ENCODE measurements around the gene TSSK6. TPM values are rescaled to one million over a fixed set of nuclear protein-coding genes. Genes with fewer than 3 reads are reported as not detected.

The TSSK6 gene
- total and polyA plus RNA-seq, 12 donors, result 0.23 to 1.2 (median 0.45) TPM; not detected in 1

- TF ChIP-seq CTCF (IDR thresholded peaks at IDR 0.05), result no peak
- 85 to 86% methylated on average over 27 of the region's 27 CpGs for whole genome bisulfite sequencing, 2 donors
- intact Hi-C loops (cut with DNase I), result loop anchor here in 9 of 10 donors (2.0 to 10.0 kb wide), 6 partner anchors 106 to 430 kb away; partner anchors contain the start of gene GMIP (in 3 of the 9)
Observed at GRCh38 chr19:19534556-19535265, 19.4 kb upstream of the TSSK6 start.

GRCh38 chr19:19533841-19534240 is 18.5 kb upstream of the TSSK6 start:
- no peak overlapping the region for H3K4me3 ChIP-seq
- peaks cover 0 to 9% (median 0%) of the 10 kb centered on the region in 9 donors for H3K36me3 ChIP-seq
- peak in 1 of 9 donors; percentile 14 for TF ChIP-seq CTCF (IDR thresholded peaks at IDR 0.05)
- no peak for DNase-seq
- H3K27ac ChIP-seq, result no peak overlapping the region
- peaks cover 0 to 23% (median 11%) of the 10 kb centered on the region in 7 donors for H3K27me3 ChIP-seq
- H3K4me1 ChIP-seq, result peaks cover 8 to 27% (median 24%) of the 10 kb centered on the region in 9 donors
- ATAC-seq, result no peak
- no peaks in the 10 kb centered on the region for H3K9me3 ChIP-seq
- intact Hi-C loops (cut with DNase I), result loop anchor here (2.0 to 10.0 kb wide), 11 partner anchors 19 to 431 kb away; partner anchors contain the start of gene GMIP (in 4 of the 10)
- WGBS, 2 donors, result 44 to 55% methylated on average over 6 of the region's 6 CpGs

More at GRCh38 chr19:19534556-19535265, 19.4 kb upstream of the TSSK6 start:
- no peak for ATAC-seq
- DNase-seq, result no peak
- Histone ChIP-seq H3K36me3 (peaks cover 0 to under 1% (median 0%) of the 10 kb centered on the region in 9 donors), H3K4me3 (no peak overlapping the region), H3K4me1 (peaks cover 9 to 30% (median 25%) of the 10 kb centered on the region in 9 donors), H3K27ac (no peak overlapping the region), H3K9me3 (no peaks in the 10 kb centered on the region), H3K27me3 (peaks cover 0 to 31% (median 17%) of the 10 kb centered on the region in 7 donors)

GRCh38 chr19:19532806-19533701 is 17.7 kb upstream of the TSSK6 start:
- WGBS, 2 donors, result 70 to 80% methylated on average over 14 of the region's 14 CpGs
- no peak for ATAC-seq

More at GRCh38 chr19:19532806-19533701, 17.7 kb upstream of the TSSK6 start:
- DNase-seq, result no peak
- H3K4me3 ChIP-seq, result no peak overlapping the region
- H3K27me3 ChIP-seq, result peaks cover 0 to 15% (median 3%) of the 10 kb centered on the region in 7 donors
- no peaks in the 10 kb centered on the region for H3K9me3 ChIP-seq
- peaks cover 0 to 21% (median 16%) of the 10 kb centered on the region in 9 donors for H3K4me1 ChIP-seq
- intact Hi-C loops (cut with DNase I), result loop anchor here (1.0 to 10.0 kb wide), 11 partner anchors 20 to 432 kb away; partner anchors contain the start of gene GMIP (in 4 of the 10)
- TF ChIP-seq CTCF (IDR thresholded peaks at IDR 0.05), result no peak
- H3K36me3 ChIP-seq, result peaks cover 0 to 14% (median 0%) of the 10 kb centered on the region in 9 donors
- H3K27ac ChIP-seq, result no peak overlapping the region

All from heart right ventricle (tissue), 16 donors.